Measurements from ENCODE around the gene SMIM10L2A. TPM values are rescaled to one million over a fixed set of nuclear protein-coding genes. Genes with fewer than 3 reads are reported as not detected.
"Not testable (repeated sequence)": the region's sequence is repeated elsewhere in the genome, so short reads cannot be mapped to it uniquely, and the experiment has no call there.

SMIM10L2A gene
- total RNA-seq, 1 donor: under 0.01 TPM

GRCh38 chrX:135420831-135421230 is 913 bp upstream of the SMIM10L2A start:
- DNase-seq (ENCODE audit: insufficient read length, low spot score, missing footprints): no peak
- Histone ChIP-seq H3K4me1 (ENCODE audit: insufficient read depth, low read length) (no peaks in the 10 kb centered on the region), H3K79me2 (ENCODE audit: insufficient read depth, low read length) (no peaks in the 10 kb centered on the region), H3K36me3 (ENCODE audit: insufficient read depth, low read length) (no peaks in the 10 kb centered on the region), H3K27ac (ENCODE audit: low read depth, low read length) (no peak overlapping the region), H3K9me3 (ENCODE audit: low read depth, low read length) (no peaks in the 10 kb centered on the region), H4K20me1 (ENCODE audit: insufficient read depth, low read length) (no peaks in the 10 kb centered on the region), H3K4me3 (ENCODE audit: insufficient read depth, low read length) (no peak overlapping the region), H2AFZ (ENCODE audit: low read length) (no peak overlapping the region), H3K4me2 (ENCODE audit: insufficient read depth, low read length) (no peak overlapping the region), H3K27me3 (ENCODE audit: insufficient read depth, low read length) (no peaks in the 10 kb centered on the region)
- no peak for TF ChIP-seq CTCF (IDR thresholded peaks at IDR 0.05; ENCODE audit: extremely low read depth, low read depth, low read length)

GRCh38 chrX:135421537-135421931 is 210 bp upstream of the SMIM10L2A start:
- H3K36me3 ChIP-seq (ENCODE audit: insufficient read depth, low read length): no peaks in the 10 kb centered on the region
- no peaks in the 10 kb centered on the region for H3K79me2 ChIP-seq (ENCODE audit: insufficient read depth, low read length)
- peak overlapping the region; percentile 39 for H3K4me2 ChIP-seq (ENCODE audit: insufficient read depth, low read length)
- no peak overlapping the region for H3K27ac ChIP-seq (ENCODE audit: low read depth, low read length)
- peak overlapping the region; percentile 42 for H3K4me3 ChIP-seq (ENCODE audit: insufficient read depth, low read length)
- peak; percentile 90 for DNase-seq (ENCODE audit: insufficient read length, low spot score, missing footprints)
- H3K27me3 ChIP-seq (ENCODE audit: insufficient read depth, low read length): no peaks in the 10 kb centered on the region
- H3K4me1 ChIP-seq (ENCODE audit: insufficient read depth, low read length): no peaks in the 10 kb centered on the region
- TF ChIP-seq CTCF (IDR thresholded peaks at IDR 0.05; ENCODE audit: extremely low read depth, low read depth, low read length): no peak
- no peaks in the 10 kb centered on the region for H3K9me3 ChIP-seq (ENCODE audit: low read depth, low read length)
- H4K20me1 ChIP-seq (ENCODE audit: insufficient read depth, low read length): no peaks in the 10 kb centered on the region
- H2AFZ ChIP-seq (ENCODE audit: low read length): no peak overlapping the region

GRCh38 chrX:135422810-135423168 is 1.0 kb downstream of the SMIM10L2A start:
- H4K20me1 ChIP-seq (ENCODE audit: insufficient read depth, low read length); DNase-seq (ENCODE audit: insufficient read length, low spot score, missing footprints); H3K4me1 ChIP-seq (ENCODE audit: insufficient read depth, low read length); H2AFZ ChIP-seq (ENCODE audit: low read length); H3K4me3 ChIP-seq (ENCODE audit: insufficient read depth, low read length); H3K27me3 ChIP-seq (ENCODE audit: insufficient read depth, low read length); H3K79me2 ChIP-seq (ENCODE audit: insufficient read depth, low read length); H3K27ac ChIP-seq (ENCODE audit: low read depth, low read length); H3K9me3 ChIP-seq (ENCODE audit: low read depth, low read length); H3K4me2 ChIP-seq (ENCODE audit: insufficient read depth, low read length); H3K36me3 ChIP-seq (ENCODE audit: insufficient read depth, low read length): not testable (repeated sequence)

GRCh38 chrX:135423173-135423864 is 1.6 kb downstream of the SMIM10L2A start:
- H3K9me3 ChIP-seq (ENCODE audit: low read depth, low read length); H3K27me3 ChIP-seq (ENCODE audit: insufficient read depth, low read length); DNase-seq (ENCODE audit: insufficient read length, low spot score, missing footprints); H3K4me3 ChIP-seq (ENCODE audit: insufficient read depth, low read length); H3K79me2 ChIP-seq (ENCODE audit: insufficient read depth, low read length); H3K4me2 ChIP-seq (ENCODE audit: insufficient read depth, low read length); H2AFZ ChIP-seq (ENCODE audit: low read length); H3K27ac ChIP-seq (ENCODE audit: low read depth, low read length); H3K4me1 ChIP-seq (ENCODE audit: insufficient read depth, low read length); H3K36me3 ChIP-seq (ENCODE audit: insufficient read depth, low read length); H4K20me1 ChIP-seq (ENCODE audit: insufficient read depth, low read length): not testable (repeated sequence)

- Histone ChIP-seq H4K20me1 (ENCODE audit: insufficient read depth, low read length) (no peaks in the 10 kb centered on the region), H2AFZ (ENCODE audit: low read length) (no peak overlapping the region), H3K27ac (ENCODE audit: low read depth, low read length) (no peak overlapping the region), H3K4me3 (ENCODE audit: insufficient read depth, low read length) (no peak overlapping the region), H3K36me3 (ENCODE audit: insufficient read depth, low read length) (no peaks in the 10 kb centered on the region), H3K4me1 (ENCODE audit: insufficient read depth, low read length) (no peaks in the 10 kb centered on the region), H3K4me2 (ENCODE audit: insufficient read depth, low read length) (no peak overlapping the region), H3K9me3 (ENCODE audit: low read depth, low read length) (no peaks in the 10 kb centered on the region), H3K79me2 (ENCODE audit: insufficient read depth, low read length) (no peaks in the 10 kb centered on the region), H3K27me3 (ENCODE audit: insufficient read depth, low read length) (no peaks in the 10 kb centered on the region)
- TF ChIP-seq CTCF (IDR thresholded peaks at IDR 0.05; ENCODE audit: extremely low read depth, low read depth, low read length): no peak
- DNase-seq (ENCODE audit: insufficient read length, low spot score, missing footprints): no peak
Measured at GRCh38 chrX:135424469-135424868, 2.7 kb downstream of the SMIM10L2A start.
